Type B pancreatic cell (in vitro differentiated cells): ENCODE results near the gene ST14. TPM values are rescaled to one million over a fixed set of nuclear protein-coding genes. Genes with fewer than 3 reads are reported as not detected.
"Not testable (repeated sequence)": the region's sequence is repeated elsewhere in the genome, so short reads cannot be mapped to it uniquely, and the experiment has no call there.

Experiments used
- DNase-seq: peaks from one replicate; pipeline ENCODE4 v3.0.0; 2021; ENCODE audit warnings: mixed read lengths; ENCODE audit not compliant: unreplicated experiment; ENCODE audit errors: extremely low spot score
- H3K27ac Mint-ChIP-seq: 2 replicates; pipeline ENCODE4 v1.8.0; 2021; ENCODE audit warnings: mild to moderate bottlenecking, mixed read lengths
- H3K27me3 Mint-ChIP-seq: 2 replicates; pipeline ENCODE4 v1.8.0; 2021; ENCODE audit warnings: mixed read lengths
- H3K36me3 Mint-ChIP-seq: 2 replicates; pipeline ENCODE4 v1.8.0; 2021; ENCODE audit warnings: mixed read lengths
- H3K4me1 Mint-ChIP-seq: one replicate; pipeline ENCODE4 v1.8.0; 2021; ENCODE audit warnings: mixed read lengths; ENCODE audit not compliant: unreplicated experiment
- H3K4me3 Mint-ChIP-seq: 2 replicates; pipeline ENCODE4 v1.8.0; 2021; ENCODE audit warnings: mild to moderate bottlenecking, mixed read lengths
- H3K9me3 Mint-ChIP-seq: 2 replicates; pipeline ENCODE4 v1.8.0; 2021; ENCODE audit warnings: mixed read lengths
- total RNA-seq: library from RNA; stranded (reverse); gene quantifications from 2 replicates; pipeline ENCODE4 v1.2.1, GENCODE V29; 2021; ENCODE audit warnings: low replicate concordance
- TF ChIP-seq, protein P1 (sequence below): fragments of 200-600 bp; sonication (generic); conservative IDR thresholded peaks from 2 replicates; pipeline ENCODE4 v1.5.0; 2021; ENCODE audit warnings: antibody characterized with exemption, mild to moderate bottlenecking

Gene ST14
- total RNA-seq, 1 donor from 2014 or later = 71.7 TPM

- TF ChIP-seq, protein P1, sequence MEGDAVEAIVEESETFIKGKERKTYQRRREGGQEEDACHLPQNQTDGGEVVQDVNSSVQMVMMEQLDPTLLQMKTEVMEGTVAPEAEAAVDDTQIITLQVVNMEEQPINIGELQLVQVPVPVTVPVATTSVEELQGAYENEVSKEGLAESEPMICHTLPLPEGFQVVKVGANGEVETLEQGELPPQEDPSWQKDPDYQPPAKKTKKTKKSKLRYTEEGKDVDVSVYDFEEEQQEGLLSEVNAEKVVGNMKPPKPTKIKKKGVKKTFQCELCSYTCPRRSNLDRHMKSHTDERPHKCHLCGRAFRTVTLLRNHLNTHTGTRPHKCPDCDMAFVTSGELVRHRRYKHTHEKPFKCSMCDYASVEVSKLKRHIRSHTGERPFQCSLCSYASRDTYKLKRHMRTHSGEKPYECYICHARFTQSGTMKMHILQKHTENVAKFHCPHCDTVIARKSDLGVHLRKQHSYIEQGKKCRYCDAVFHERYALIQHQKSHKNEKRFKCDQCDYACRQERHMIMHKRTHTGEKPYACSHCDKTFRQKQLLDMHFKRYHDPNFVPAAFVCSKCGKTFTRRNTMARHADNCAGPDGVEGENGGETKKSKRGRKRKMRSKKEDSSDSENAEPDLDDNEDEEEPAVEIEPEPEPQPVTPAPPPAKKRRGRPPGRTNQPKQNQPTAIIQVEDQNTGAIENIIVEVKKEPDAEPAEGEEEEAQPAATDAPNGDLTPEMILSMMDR = no peak
- Mint-ChIP-seq H3K4me1 (peaks cover 7% of the 10 kb centered on the region), H3K9me3 (peaks cover 6% of the 10 kb centered on the region), H3K36me3 (peaks cover 15% of the 10 kb centered on the region), H3K27ac (no peak overlapping the region), H3K4me3 (no peak overlapping the region), H3K27me3 (no peaks in the 10 kb centered on the region)
- DNase-seq = no peak
These were observed 87.7 kb downstream of the ST14 start for GRCh38 chr11:130247319-130247718.

- peaks cover 7% of the 10 kb centered on the region for H3K4me1 Mint-ChIP-seq
- H3K36me3 Mint-ChIP-seq = peaks cover 23% of the 10 kb centered on the region
- no peak overlapping the region for H3K4me3 Mint-ChIP-seq
- no peaks in the 10 kb centered on the region for H3K27me3 Mint-ChIP-seq
- H3K9me3 Mint-ChIP-seq = peaks cover 8% of the 10 kb centered on the region
- DNase-seq = no peak
- TF ChIP-seq, protein P1 = no peak
- H3K27ac Mint-ChIP-seq = no peak overlapping the region
These were observed 89.8 kb downstream of the ST14 start for GRCh38 chr11:130249371-130249770.

- DNase-seq, H3K27ac Mint-ChIP-seq, H3K27me3 Mint-ChIP-seq, H3K4me3 Mint-ChIP-seq, H3K4me1 Mint-ChIP-seq, H3K9me3 Mint-ChIP-seq: not testable (repeated sequence)
- H3K36me3 Mint-ChIP-seq = peaks cover 23% of the 10 kb centered on the region
These were observed 90.3 kb downstream of the ST14 start for GRCh38 chr11:130249929-130250328.

- H3K27ac Mint-ChIP-seq, DNase-seq, H3K27me3 Mint-ChIP-seq, H3K9me3 Mint-ChIP-seq, H3K4me3 Mint-ChIP-seq, H3K4me1 Mint-ChIP-seq: not testable (repeated sequence)
- peaks cover 35% of the 10 kb centered on the region for H3K36me3 Mint-ChIP-seq
These were observed 92.2 kb downstream of the ST14 start for GRCh38 chr11:130251763-130252162.

Other genes starting within 250 kb of the ST14 start
- gene PRDM10, start 156.9 kb upstream of the ST14 start, total RNA-seq = 13.2 and 13.4 TPM in 2 replicates
- gene APLP2, start 89.9 kb upstream of the ST14 start, total RNA-seq = 207 and 254 TPM in 2 replicates
- 29.7 and 37.3 TPM in 2 replicates for gene ZBTB44, start 155.1 kb downstream of the ST14 start, total RNA-seq